K562 (cell line): ENCODE measurements around the gene RETREG2. TPM values are rescaled to one million over a fixed set of nuclear protein-coding genes. Genes with fewer than 3 reads are reported as not detected.

ENCODE experiments used
- JUN ChIP-seq, 2 experiments: sonication (generic) in 1 of 2; formaldehyde crosslinking in 1 of 2; IDR thresholded peaks; 2 replicates each; pipeline versions ENCODE4 v1.6.1 to v1.8.0; 2012 to 2022; ENCODE audit warnings: borderline replicate concordance in 2 of 2, mild to moderate bottlenecking in 2 of 2, improper control_type of control experiment in 1 of 2, low read depth in 1 of 2, low read length in 1 of 2, missing genetic modification reagents in 1 of 2
- MEIS2 ChIP-seq: fragments of 450-650 bp; IDR thresholded peaks from 2 replicates; pipeline ENCODE4 v1.6.1; 2014; ENCODE audit warnings: mild to moderate bottlenecking; ENCODE audit not compliant: partially characterized antibody
- NR0B1 ChIP-seq: fragments of 450-650 bp; IDR thresholded peaks from one replicate; pipeline ENCODE4 v1.6.1; 2018; ENCODE audit warnings: mild to moderate bottlenecking, moderate library complexity; ENCODE audit not compliant: partially characterized antibody
- POLR2G ChIP-seq: fragments of 200-400 bp; formaldehyde crosslinking; IDR thresholded peaks from 2 replicates; pipeline ENCODE4 v1.6.1; 2017; ENCODE audit warnings: low read depth, mild to moderate bottlenecking, antibody characterized with exemption, low read length, moderate library complexity
- POU5F1 ChIP-seq: fragments of 150-350 bp; IDR thresholded peaks from 2 replicates; pipeline ENCODE4 v1.6.1; 2014; ENCODE audit warnings: borderline replicate concordance, low read length, low read depth, mild to moderate bottlenecking; ENCODE audit not compliant: partially characterized antibody
- SP1 ChIP-seq: sonication (generic); formaldehyde crosslinking; IDR thresholded peaks from 2 replicates; pipeline ENCODE4 v1.8.1; 2022; ENCODE audit warnings: mild to moderate bottlenecking, missing genetic modification reagents
- TAL1 ChIP-seq: fragments of 450-650 bp; IDR thresholded peaks from 2 replicates; pipeline ENCODE4 v1.6.1; 2016; ENCODE audit warnings: mild to moderate bottlenecking
- TCF7L2 ChIP-seq: fragments of 150-350 bp; IDR thresholded peaks from 2 replicates; pipeline ENCODE4 v1.6.1; 2016; ENCODE audit warnings: low read depth, mild to moderate bottlenecking, low read length, moderate library complexity
- ZFX ChIP-seq: sonication (generic); formaldehyde crosslinking; IDR thresholded peaks from 2 replicates; pipeline ENCODE4 v1.8.0; 2022; ENCODE audit warnings: mild to moderate bottlenecking, missing genetic modification reagents, moderate library complexity
- ZNF143 ChIP-seq: sonication (generic); formaldehyde crosslinking; IDR thresholded peaks from 2 replicates; pipeline ENCODE4 v1.9.0; 2022; ENCODE audit warnings: mild to moderate bottlenecking, missing genetic modification reagents
- ZNF146 ChIP-seq: IDR thresholded peaks from one replicate; pipeline ENCODE4 v1.6.1; 2018; ENCODE audit warnings: missing compliant biosample characterization; ENCODE audit not compliant: unreplicated experiment
- ZNF41 ChIP-seq: fragments of 250-450 bp; sonication (Bioruptor Pico); conservative IDR thresholded peaks from 2 replicates; pipeline ENCODE4 v1.4.0; 2020; ENCODE audit warnings: mild to moderate bottlenecking
- ZNF518B ChIP-seq: fragments of 250-450 bp; sonication (Bioruptor Pico); IDR thresholded peaks from 2 replicates; pipeline ENCODE4 v1.5.0; 2021; ENCODE audit warnings: mild to moderate bottlenecking, moderate library complexity
- ZNF766 ChIP-seq: fragments of 200-800 bp; sonication (Bioruptor generic); conservative IDR thresholded peaks from 2 replicates; pipeline ENCODE4 v1.6.1; 2016; ENCODE audit warnings: missing genetic modification characterization, missing compliant biosample characterization
- polyA plus RNA-seq, 8 experiments: library from polyadenylated mRNA; depleted of rRNA in 4 of 8; stranded (reverse) in 5 of 8; unstranded in 3 of 8; fragments of >200 nt; fragmentation: Nextera tagmentation in 2 of 8; fragmentation: Illumina TruSeq in 1 of 8; extraction: Ambion mirVana in 2 of 8; extraction: Trizol in 1 of 8; gene quantifications; 2 replicates each; pipeline versions ENCODE4 v1.2.1 to v1.2.3, GENCODE V29; 2011 to 2014; ENCODE audit warnings: inconsistent platforms in 1 of 8, missing spikeins in 1 of 8
- total RNA-seq, 7 experiments: library from RNA; depleted of rRNA in 6 of 7; stranded (reverse); fragments of >200 nt in 6 of 7; fragmentation: Illumina TruSeq in 2 of 7; extraction: Trizol in 2 of 7; gene quantifications; 2 replicates each; pipeline versions ENCODE4 v1.2.1 to v1.2.3, GENCODE V29; 2011 to 2021; ENCODE audit warnings: low replicate concordance in 1 of 7

Gene RETREG2
- total and polyA plus RNA-seq, 9 of the 15 experiments (the other 6 are each of a cell fraction or from before 2014, with no cell fraction given): 4.9 to 40.1 (median 19.2) TPM

GRCh38 chr2:219177552-219178376 is at the start of gene RETREG2 (continued):
- peak; percentile 7; the same call in 1 of the 2 replicates for TF ChIP-seq JUN (IDR thresholded peaks at IDR 0.05; ENCODE audit: borderline replicate concordance, low read depth, low read length)
- TF ChIP-seq JUN (CRISPR knock-in tag; IDR thresholded peaks at IDR 0.05; ENCODE audit: borderline replicate concordance): no peak
- no peak for TF ChIP-seq TCF7L2
- TF ChIP-seq POU5F1: no peak
- peak; percentile 87 for TF ChIP-seq POLR2G
- TF ChIP-seq MEIS2: peak; percentile 73
- 0 out of 2 replicates have a peak, but pooled peaks have one; percentile 5 for TF ChIP-seq ZNF41 (CRISPR knock-in tag)
- no peak for TF ChIP-seq ZNF766 (CRISPR knock-in tag)
- TF ChIP-seq TAL1: no peak
- no peak for TF ChIP-seq ZNF146 (CRISPR knock-in tag)
- TF ChIP-seq ZNF143 (CRISPR knock-in tag): no peak
- no peak for TF ChIP-seq SP1 (CRISPR knock-in tag)
- 0 out of 2 replicates have a peak, but pooled peaks have one; percentile 22 for TF ChIP-seq ZFX (CRISPR knock-in tag)
- TF ChIP-seq NR0B1: no peak
- no peak for TF ChIP-seq ZNF518B (CRISPR knock-in tag)
